AG04449 (cell line): ENCODE data around the gene ARFGEF3.
A peak's percentile ranks its signal among the peaks of the same experiment; 100 is the strongest.
"Not testable (repeated sequence)": the region's sequence is repeated elsewhere in the genome, so short reads cannot be mapped to it uniquely, and the experiment has no call there.

Experiments used
- CTCF ChIA-PET: fragments of 350-600 bp; formaldehyde crosslinking; extraction: SDS; loops from one replicate; lab custom pipeline; 2021; ENCODE audit warnings: antibody characterized with exemption; lab: Yijun Ruan, JAX
- POLR2A ChIA-PET: fragments of 400-600, 350-600 bp; formaldehyde crosslinking; extraction: SDS; loops from one replicate; lab custom pipeline; 2020; ENCODE audit warnings: antibody characterized with exemption, inconsistent platforms; lab: Yijun Ruan, JAX
- DNase-seq: peaks from one replicate; pipeline ENCODE4 v3.0.0-alpha.2; 2010; ENCODE audit warnings: low read depth, low spot score
- H3K4me3 ChIP-seq: 2 replicates; pipeline ENCODE4 v1.5.1; 2011; ENCODE audit warnings: low read depth, mild to moderate bottlenecking, control low read depth, low read length
- TF ChIP-seq, protein P1 (sequence below): IDR thresholded peaks from one replicate; pipeline ENCODE4 v1.5.1; 2011; ENCODE audit warnings: mild to moderate bottlenecking, moderate library complexity, low read length, control low read depth, inconsistent platforms; ENCODE audit not compliant: insufficient read depth; ENCODE audit errors: missing control alignments

The ARFGEF3 gene

DNA sequence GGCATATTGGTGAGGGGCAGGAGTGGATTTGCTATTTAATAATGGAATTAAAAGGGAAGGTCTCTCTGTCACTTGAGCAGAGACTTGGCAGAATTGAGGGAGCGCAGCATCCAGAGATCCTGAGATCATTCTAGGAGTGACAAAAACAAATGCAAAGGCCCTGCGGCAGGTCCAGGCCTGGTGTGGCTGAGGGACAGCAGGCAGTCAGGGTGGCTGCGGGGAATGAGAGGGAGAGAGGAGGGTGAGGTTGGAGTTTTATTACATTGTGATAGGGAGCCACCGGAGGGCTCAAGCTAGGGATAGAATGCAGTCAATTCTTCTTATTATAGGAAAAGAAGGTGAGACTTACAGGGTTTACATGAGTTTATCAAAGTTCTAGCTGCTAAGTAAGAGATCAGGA, 116.1 kb downstream of the ARFGEF3 start:
- ChIA-PET CTCF (interaction anchor here (2.5 kb wide), 1 partner anchor 162 kb away, joined by 31 read pairs; no protein-coding TSS in a partner anchor), POLR2A (no interaction called here)
- TF ChIP-seq, protein P1, sequence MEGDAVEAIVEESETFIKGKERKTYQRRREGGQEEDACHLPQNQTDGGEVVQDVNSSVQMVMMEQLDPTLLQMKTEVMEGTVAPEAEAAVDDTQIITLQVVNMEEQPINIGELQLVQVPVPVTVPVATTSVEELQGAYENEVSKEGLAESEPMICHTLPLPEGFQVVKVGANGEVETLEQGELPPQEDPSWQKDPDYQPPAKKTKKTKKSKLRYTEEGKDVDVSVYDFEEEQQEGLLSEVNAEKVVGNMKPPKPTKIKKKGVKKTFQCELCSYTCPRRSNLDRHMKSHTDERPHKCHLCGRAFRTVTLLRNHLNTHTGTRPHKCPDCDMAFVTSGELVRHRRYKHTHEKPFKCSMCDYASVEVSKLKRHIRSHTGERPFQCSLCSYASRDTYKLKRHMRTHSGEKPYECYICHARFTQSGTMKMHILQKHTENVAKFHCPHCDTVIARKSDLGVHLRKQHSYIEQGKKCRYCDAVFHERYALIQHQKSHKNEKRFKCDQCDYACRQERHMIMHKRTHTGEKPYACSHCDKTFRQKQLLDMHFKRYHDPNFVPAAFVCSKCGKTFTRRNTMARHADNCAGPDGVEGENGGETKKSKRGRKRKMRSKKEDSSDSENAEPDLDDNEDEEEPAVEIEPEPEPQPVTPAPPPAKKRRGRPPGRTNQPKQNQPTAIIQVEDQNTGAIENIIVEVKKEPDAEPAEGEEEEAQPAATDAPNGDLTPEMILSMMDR = no peak
- DNase-seq = no peak
- no peak overlapping the region for H3K4me3 ChIP-seq

DNA sequence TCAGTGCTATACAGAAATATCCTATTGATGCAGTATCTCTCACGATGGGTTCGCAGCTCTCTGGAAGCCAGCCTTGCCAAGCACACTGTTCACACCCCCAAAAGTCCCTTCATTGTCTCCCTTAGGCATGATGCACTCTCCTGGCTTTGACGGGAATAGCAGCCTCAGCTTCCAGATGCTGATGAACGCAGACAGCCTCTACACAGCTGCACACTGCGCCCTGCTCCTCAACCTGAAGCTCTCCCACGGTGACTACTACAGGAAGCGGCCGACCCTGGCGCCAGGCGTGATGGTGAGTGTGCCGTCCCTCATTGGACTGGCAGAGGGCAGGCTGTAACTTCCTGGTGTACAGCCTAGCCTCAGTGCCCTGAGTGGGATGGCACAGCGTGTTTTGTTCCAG, 116.6 kb downstream of the ARFGEF3 start:
- no peak for DNase-seq
- H3K4me3 ChIP-seq = no peak overlapping the region
- TF ChIP-seq, protein P1 = peak; percentile 41
- CTCF ChIA-PET = interaction anchor here (2.5 kb wide), 1 partner anchor 162 kb away, joined by 31 read pairs; no protein-coding TSS in a partner anchor
- POLR2A ChIA-PET = no interaction called here

DNA sequence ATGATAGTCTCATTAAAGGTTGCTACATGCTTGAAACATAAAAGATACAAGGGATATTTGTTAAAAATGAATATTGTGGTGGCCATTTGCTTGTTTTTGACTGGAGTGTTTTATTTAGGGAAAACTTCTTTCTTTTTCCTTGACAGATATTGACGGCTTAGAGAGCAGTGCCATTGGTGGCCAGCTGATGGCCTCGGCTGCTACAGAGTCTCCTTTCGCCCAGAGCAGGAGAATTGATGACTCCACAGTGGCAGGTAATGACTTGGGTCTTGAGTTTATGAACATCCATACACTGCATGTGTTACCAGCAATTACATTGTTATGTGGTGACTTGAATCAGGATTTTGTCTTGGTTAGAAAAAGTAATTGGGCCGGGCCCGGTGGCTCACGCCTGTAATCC, 124.1 kb downstream of the ARFGEF3 start:
- ChIA-PET CTCF (interaction anchor here (1.9 kb wide), 1 partner anchor 169 kb away, joined by 4 read pairs; no protein-coding TSS in a partner anchor), POLR2A (no interaction called here)
- H3K4me3 ChIP-seq = no peak overlapping the region
- no peak for DNase-seq
- TF ChIP-seq, protein P1 = no peak

DNA sequence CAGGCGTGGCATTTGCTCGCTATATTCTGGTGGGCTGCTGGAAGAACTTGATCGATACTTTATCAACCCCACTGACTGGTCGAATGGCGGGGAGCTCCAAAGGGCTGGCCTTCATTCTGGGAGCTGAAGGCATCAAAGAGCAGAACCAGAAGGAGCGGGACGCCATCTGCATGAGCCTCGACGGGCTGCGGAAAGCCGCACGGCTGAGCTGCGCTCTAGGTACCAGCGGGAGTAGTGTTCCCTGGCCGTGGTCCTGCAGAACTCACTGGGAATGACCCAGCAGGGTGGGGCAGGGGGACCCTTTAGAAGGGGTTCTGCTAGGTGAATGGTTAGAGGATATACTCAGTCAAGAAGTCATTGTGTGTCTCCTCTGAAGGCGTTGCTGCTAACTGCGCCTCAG, 125.0 kb downstream of the ARFGEF3 start:
- H3K4me3 ChIP-seq = no peak overlapping the region
- TF ChIP-seq, protein P1 = no peak
- no peak for DNase-seq
- ChIA-PET POLR2A (no interaction called here), CTCF (interaction anchor here (1.9 kb wide), 1 partner anchor 170 kb away, joined by 4 read pairs; no protein-coding TSS in a partner anchor)

DNA sequence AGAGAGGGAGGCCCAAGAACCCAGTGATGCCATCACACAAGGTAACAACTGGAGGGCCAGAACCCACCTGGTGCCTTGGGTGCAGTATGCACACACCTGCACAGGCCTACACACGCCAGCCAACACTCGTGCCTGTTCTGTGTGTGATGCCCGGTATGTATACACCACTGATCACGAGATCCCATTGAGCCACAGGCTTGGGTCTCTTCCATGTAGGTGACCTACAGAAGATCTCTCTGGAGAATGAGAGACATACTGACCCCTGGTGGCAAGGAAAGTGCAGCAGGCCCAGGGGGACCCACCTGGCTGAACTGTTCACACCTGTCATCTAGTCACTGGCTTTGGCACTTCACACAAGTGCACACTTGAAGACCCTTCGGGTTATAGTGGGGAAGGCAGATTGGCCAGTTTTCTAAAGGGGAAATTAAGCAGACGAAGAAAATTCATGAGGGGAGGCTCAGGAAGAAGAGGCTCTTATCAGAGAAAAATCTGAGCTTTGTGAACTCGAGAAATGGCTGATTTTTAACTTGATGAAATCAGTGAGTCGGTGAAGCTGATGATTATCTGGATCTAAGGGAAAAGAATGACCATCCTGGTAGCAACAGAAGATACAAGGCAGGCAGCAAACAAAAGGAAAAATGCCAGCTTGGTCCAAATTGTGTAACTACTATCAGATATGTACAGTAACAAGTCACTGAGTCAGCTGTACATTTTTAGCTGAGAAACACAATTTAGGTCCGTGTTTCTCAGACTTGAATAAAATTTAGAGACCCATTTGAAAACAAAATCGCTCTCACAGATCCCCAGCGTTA, 125.6 kb downstream of the ARFGEF3 start:
- no peak overlapping the region for H3K4me3 ChIP-seq
- POLR2A ChIA-PET = no interaction called here
- DNase-seq = no peak
- TF ChIP-seq, protein P1 = no peak
- CTCF ChIA-PET = interaction anchor here (0.8 to 1.0 kb wide), 3 partner anchors 11 to 304 kb away, joined by 3 to 4 read pairs (median 3); no protein-coding TSS in a partner anchor

DNA sequence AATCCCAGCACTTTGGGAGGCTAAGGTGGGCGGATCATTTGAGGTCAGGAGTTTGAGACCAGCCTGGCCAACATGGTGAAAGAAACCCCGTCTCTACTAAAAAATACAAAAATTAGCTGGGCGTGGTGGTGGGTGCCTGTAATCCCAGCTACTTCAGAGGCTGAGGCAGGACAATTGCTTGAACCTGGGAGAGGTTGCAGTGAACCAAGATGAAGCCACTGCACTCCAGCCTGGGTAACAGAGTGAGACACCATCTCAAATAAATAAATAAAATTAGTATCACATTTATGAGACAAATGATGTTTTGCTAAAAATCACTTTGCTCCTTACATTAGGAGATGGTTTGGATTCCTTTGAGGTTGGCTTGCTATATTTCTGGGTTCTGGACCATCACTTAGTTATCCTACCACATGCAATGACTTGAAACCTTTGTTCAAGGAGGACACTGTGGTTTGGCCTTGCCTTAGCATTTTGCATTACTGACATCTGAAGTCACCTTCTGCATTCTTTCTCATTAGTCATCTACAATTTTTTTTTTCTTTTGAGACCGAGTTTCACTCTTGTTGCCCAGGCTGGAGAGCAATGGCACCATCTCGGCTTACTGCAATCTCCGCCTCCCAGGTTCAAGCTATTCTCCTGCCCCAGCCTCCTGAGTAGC, 126.8 kb downstream of the ARFGEF3 start:
- H3K4me3 ChIP-seq, POLR2A ChIA-PET: not testable (repeated sequence)
- CTCF ChIA-PET = interaction anchor here (0.9 to 1.4 kb wide), 2 partner anchors 9 to 41 kb away, joined by 3 read pairs; no protein-coding TSS in a partner anchor
- DNase-seq = peak; percentile 87
